Right lobe of liver (tissue), 6 donors: ENCODE results near the gene CDK3. TPM values are rescaled to one million over a fixed set of nuclear protein-coding genes. Genes with fewer than 3 reads are reported as not detected.

Experiments
- ATAC-seq, 4 donors: fragments of 200-7000 bp; cut with Tn5 transposase; one replicate each; pipeline ENCODE4 v1.9.1; 2020; ENCODE audit warnings: mild to moderate bottlenecking in 4 of 4, moderate library complexity in 4 of 4
- DNase-seq, 3 donors: peaks; one replicate each; pipeline ENCODE4 v3.0.0-alpha.2; 2020
- H3K27ac ChIP-seq, 3 donors: fragments of 200-600 bp; one replicate each; pipeline ENCODE4 v1.8.0; 2022
- H3K27me3 ChIP-seq, 2 donors: fragments of 200-600 bp; one replicate each; pipeline ENCODE4 v1.8.0; 2022
- H3K36me3 ChIP-seq, 4 donors: fragments of 200-600 bp; sonication (generic) in 1 of 4; one replicate each; pipeline versions ENCODE4 v1.5.1 to v1.8.0; 2017 to 2022; ENCODE audit warnings: control low read depth in 1 of 4
- H3K4me1 ChIP-seq, 4 donors: fragments of 200-600 bp; sonication (generic) in 1 of 4; one replicate each; pipeline versions ENCODE4 v1.5.1 to v1.8.0; 2017 to 2022; ENCODE audit warnings: control low read depth in 1 of 4
- H3K4me3 ChIP-seq, 3 donors: fragments of 200-600 bp; one replicate each; pipeline ENCODE4 v1.8.0; 2022
- H3K9me3 ChIP-seq, 4 donors: fragments of 200-600 bp; sonication (generic) in 1 of 4; one replicate each; pipeline versions ENCODE4 v1.5.1 to v1.8.0; 2017 to 2022; ENCODE audit warnings: control low read depth in 1 of 4
- POLR2A ChIP-seq: fragments of 450-650 bp; IDR thresholded peaks from one replicate; pipeline ENCODE4 v1.6.1; 2017; ENCODE audit warnings: antibody characterized with exemption, mild to moderate bottlenecking
- WGBS: methylation state at CpG from one replicate; pipeline ENCODE4 v1.1.6; 2018; ENCODE audit warnings: low coverage, low lambda C conversion rate; ENCODE audit not compliant: insufficient coverage; ENCODE audit errors: missing lambda C conversion rate; 5-methylcytosine and 5-hydroxymethylcytosine counted together
- intact Hi-C, 2 donors: fragments of 100-400 bp; cut with DNase I; formaldehyde crosslinking; loops; one replicate each; pipeline versions ENCODE4 v1.11.2 to v1.14.1; 2022
- total RNA-seq, 6 experiments: library from RNA; depleted of rRNA in 2 of 6; stranded (reverse); fragments of >200 nt in 2 of 6; fragmentation: NEBNext Ultra II Directional in 3 of 6; extraction: Animal tissue kit (Norgen Biotek cat#: 25700) in 3 of 6; gene quantifications; one replicate each; pipeline versions ENCODE4 v1.1.0 to v1.2.4, GENCODE V29; 2016 to 2023
- TF ChIP-seq, protein P1 (sequence below), 4 donors: fragments of 200-600 bp in 3 of 4; fragments of 450-650 bp in 1 of 4; IDR thresholded peaks; one replicate each; pipeline versions ENCODE4 v1.5.1 to v1.8.0; 2016 to 2022; ENCODE audit warnings: antibody characterized with exemption in 4 of 4, mild to moderate bottlenecking in 2 of 4
- donor health status: DM: no; HTN: yes; CAD: no.
- donor health status: DM: no; HTN: no; CAD: no.
- donor health status: DM: no; HTN: no; CAD: no.
- donor health status: DM: no; HTN: yes; CAD: no.
- donor health status: DM: no; HTN: yes; CAD: no.

The CDK3 gene
- total RNA-seq, 6 experiments from 2014 or later: 2.2 to 11.0 (median 3.1) TPM

DNA sequence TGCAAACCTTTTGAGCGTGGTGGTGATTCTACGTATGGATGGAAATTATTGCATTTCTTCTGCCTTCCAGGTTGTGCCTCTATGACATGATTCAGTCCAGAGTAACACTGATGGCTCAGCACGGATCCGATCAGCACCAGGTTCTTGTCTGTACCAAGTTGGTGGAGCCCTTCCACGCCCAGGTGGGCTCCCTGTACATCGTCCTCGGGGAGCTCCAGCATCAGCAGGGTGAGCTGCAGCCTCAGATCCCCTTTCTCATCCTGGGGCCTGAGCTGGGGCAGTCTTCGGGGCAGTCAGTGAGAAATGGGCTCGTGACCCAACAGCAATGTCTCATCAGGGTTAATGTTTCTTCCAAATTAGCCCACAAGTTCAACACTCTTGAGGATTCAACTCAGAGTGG lies 9.3 kb upstream of the CDK3 start:
- Histone ChIP-seq H3K4me3 (no peak overlapping the region), H3K27me3 (no peaks in the 10 kb centered on the region), H3K36me3 (peaks cover 0 to 7% (median 0%) of the 10 kb centered on the region in 4 donors), H3K27ac (no peak overlapping the region), H3K9me3 (no peaks in the 10 kb centered on the region), H3K4me1 (peaks cover 0 to 33% (median 16%) of the 10 kb centered on the region in 4 donors)
- intact Hi-C loops: no loop called here
- 93% methylated on average over 5 of the region's 9 CpGs for WGBS
- DNase-seq (no peak), ATAC-seq (no peak)
- TF ChIP-seq, protein P1, sequence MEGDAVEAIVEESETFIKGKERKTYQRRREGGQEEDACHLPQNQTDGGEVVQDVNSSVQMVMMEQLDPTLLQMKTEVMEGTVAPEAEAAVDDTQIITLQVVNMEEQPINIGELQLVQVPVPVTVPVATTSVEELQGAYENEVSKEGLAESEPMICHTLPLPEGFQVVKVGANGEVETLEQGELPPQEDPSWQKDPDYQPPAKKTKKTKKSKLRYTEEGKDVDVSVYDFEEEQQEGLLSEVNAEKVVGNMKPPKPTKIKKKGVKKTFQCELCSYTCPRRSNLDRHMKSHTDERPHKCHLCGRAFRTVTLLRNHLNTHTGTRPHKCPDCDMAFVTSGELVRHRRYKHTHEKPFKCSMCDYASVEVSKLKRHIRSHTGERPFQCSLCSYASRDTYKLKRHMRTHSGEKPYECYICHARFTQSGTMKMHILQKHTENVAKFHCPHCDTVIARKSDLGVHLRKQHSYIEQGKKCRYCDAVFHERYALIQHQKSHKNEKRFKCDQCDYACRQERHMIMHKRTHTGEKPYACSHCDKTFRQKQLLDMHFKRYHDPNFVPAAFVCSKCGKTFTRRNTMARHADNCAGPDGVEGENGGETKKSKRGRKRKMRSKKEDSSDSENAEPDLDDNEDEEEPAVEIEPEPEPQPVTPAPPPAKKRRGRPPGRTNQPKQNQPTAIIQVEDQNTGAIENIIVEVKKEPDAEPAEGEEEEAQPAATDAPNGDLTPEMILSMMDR (IDR thresholded peaks at IDR 0.05): no peak
- no peak for TF ChIP-seq POLR2A

DNA sequence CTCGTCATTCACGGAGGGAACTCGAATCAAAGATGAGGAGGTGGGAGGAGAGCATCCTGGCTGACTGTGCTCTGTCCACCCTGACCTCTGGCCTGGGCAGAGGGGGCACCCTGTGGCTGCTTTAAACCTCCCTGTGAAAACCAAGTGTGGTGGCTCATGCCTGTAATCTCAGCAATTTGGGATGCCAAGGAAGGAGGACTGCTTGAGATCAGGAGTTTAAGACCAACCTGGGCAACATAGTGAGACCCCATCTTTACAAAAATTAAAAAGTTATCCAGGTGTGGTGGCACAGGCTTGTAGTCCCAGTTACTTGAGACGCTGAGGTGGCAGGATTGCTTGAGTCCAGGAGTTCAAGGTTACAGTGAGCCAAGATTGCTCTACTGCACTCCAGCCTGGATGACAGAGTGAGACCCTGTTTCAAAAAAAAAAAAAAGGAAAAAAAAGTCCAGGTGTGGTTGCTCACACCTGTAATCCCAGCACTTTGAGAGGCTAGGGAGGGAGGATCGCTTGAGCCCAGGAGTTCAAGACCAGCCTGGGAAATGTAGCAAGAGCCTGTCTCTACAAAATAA lies 5.8 kb upstream of the CDK3 start:
- Histone ChIP-seq H3K27me3 (no peaks in the 10 kb centered on the region), H3K4me3 (no peak overlapping the region), H3K4me1 (peaks cover 0 to 67% (median 34%) of the 10 kb centered on the region in 4 donors), H3K9me3 (no peaks in the 10 kb centered on the region), H3K36me3 (no peaks in the 10 kb centered on the region), H3K27ac (peak overlapping the region; percentile 43 to 81 (median 58))
- TF ChIP-seq POLR2A: no peak
- TF ChIP-seq, protein P1 (IDR thresholded peaks at IDR 0.05): no peak
- WGBS: 59% methylated on average over 2 of the region's 5 CpGs
- intact Hi-C loops: no loop called here
- no peak for ATAC-seq
- DNase-seq: peak in 1 of 3 donors; percentile 11

DNA sequence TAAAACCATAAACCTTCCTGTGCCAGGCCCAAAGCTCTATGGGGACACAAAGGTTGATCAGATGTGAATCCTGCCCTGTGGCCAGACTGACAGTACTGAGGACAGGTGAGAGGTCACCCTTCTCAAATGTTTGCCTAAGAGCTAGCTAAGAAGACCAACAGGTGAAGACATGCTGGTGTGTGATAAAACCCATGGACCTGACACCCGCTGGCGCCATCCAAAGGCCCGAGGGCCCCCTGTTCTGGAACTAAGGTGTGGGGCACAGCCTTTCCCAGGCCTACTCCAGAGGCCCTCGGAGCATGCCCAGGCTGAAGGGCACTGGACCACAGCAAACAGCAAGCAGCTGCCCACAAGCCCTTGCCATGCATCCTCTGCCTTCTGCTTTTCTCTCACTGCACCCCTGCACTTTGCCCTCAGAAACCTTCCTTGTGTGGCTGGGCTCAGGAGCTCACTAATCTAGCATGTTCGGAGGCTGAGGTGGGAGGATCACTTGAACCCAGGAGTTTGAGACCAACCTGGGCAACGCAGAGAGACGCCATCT lies 5.2 kb upstream of the CDK3 start:
- H3K36me3 ChIP-seq: no peaks in the 10 kb centered on the region
- TF ChIP-seq, protein P1 (IDR thresholded peaks at IDR 0.05): no peak
- peaks cover 0 to 73% (median 37%) of the 10 kb centered on the region in 4 donors for H3K4me1 ChIP-seq
- H3K27ac ChIP-seq: peak overlapping the region; percentile 43 to 81 (median 58)
- intact Hi-C loops: no loop called here
- H3K27me3 ChIP-seq: no peaks in the 10 kb centered on the region
- H3K4me3 ChIP-seq: no peak overlapping the region
- no peaks in the 10 kb centered on the region for H3K9me3 ChIP-seq
- DNase-seq: peak in 1 of 3 donors; percentile 57
- peak; percentile 11 to 48 (median 36) for ATAC-seq
- WGBS: 86% methylated on average over 2 of the region's 7 CpGs

DNA sequence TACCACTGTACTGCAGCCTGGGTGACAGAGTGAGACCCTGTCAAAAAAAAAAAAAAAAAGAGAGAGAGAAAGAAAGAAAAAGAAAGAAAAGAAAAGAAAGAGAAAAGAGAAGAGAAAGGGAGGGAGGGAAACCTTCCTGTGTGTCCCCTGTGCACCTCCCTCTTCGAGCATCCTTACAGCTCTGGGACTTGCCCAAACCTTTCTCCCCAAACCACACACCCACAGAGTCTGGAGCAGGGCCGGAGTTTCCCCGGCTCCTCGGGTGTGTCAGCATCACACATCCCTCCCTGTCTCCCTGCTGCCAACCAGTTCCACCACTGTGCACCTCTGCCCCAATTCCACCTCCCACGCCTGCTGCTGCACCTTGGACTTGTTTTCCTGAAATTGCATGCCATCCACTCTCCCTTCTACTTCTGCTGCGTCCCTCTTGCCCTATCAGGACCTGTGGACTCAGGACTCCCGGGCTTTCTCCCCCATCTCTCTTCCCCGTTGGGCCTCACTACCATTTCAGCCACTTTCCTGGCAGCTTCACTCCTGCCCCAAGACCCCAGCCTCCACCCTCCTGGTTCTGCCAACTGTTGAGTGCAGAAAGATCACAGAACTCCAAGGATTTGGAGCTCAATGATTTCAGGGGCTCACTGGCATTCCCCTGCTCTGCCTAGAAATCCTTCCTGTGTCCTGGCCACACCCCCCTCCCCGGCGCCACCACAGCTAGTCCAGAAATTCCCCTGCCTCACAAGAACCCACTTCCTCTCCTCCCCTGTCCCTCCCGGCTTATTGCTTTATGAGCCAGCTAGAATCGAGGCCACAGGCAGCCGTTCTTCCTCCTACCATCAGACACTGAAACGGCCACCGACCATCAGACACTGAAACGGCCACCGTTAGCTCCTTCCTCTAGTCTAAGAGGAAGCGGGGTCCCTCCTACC lies 3.7 kb upstream of the CDK3 start:
- peaks cover 0 to 76% (median 39%) of the 10 kb centered on the region in 4 donors for H3K4me1 ChIP-seq
- TF ChIP-seq POLR2A: peak; percentile 40
- TF ChIP-seq, protein P1 (IDR thresholded peaks at IDR 0.05): no peak
- DNase-seq (peak; percentile 80 to 90 (median 88)), ATAC-seq (peak; percentile 62 to 73 (median 67))
- intact Hi-C loops: no loop called here
- H3K4me3 ChIP-seq: no peak overlapping the region
- no peaks in the 10 kb centered on the region for H3K9me3 ChIP-seq
- 18% methylated on average over 13 of the region's 18 CpGs for WGBS
- no peaks in the 10 kb centered on the region for H3K36me3 ChIP-seq
- H3K27me3 ChIP-seq: no peaks in the 10 kb centered on the region
- H3K27ac ChIP-seq: peak overlapping the region; percentile 81 to 83 (median 83)
